ENCODE results near the gene PDE4D. TPM values are rescaled to one million over a fixed set of nuclear protein-coding genes. Genes with fewer than 3 reads are reported as not detected.

The PDE4D gene
- total RNA-seq, 1 donor from 2014 or later = 14.2 TPM

- Histone ChIP-seq H3K36me3 (ENCODE audit: insufficient read depth, low read length) (no peaks in the 10 kb centered on the region), H3K4me3 (ENCODE audit: insufficient read depth, low read depth, low read length) (no peak overlapping the region), H3K9ac (ENCODE audit: low read length) (no peak overlapping the region), H3K27ac (ENCODE audit: low read depth, low read length) (no peak overlapping the region), H3K9me3 (ENCODE audit: insufficient read depth, low read depth, low read length) (no peaks in the 10 kb centered on the region), H3K4me1 (ENCODE audit: insufficient read depth, low read length) (no peaks in the 10 kb centered on the region), H3K4me2 (ENCODE audit: low read length) (no peak overlapping the region), H3K27me3 (ENCODE audit: insufficient read depth, low read length) (no peaks in the 10 kb centered on the region), H2AFZ (ENCODE audit: low read depth, low read length) (no peak overlapping the region), H4K20me1 (ENCODE audit: insufficient read depth, low read length) (no peaks in the 10 kb centered on the region), H3K79me2 (ENCODE audit: insufficient read depth, low read length) (no peaks in the 10 kb centered on the region)
- TF ChIP-seq CTCF (IDR thresholded peaks at IDR 0.05; ENCODE audit: insufficient read depth, low read depth, low read length) (no peak), EZH2 (IDR thresholded peaks at IDR 0.05; ENCODE audit: insufficient read depth, low read length) (no peak)
- H3K36me3 Mint-ChIP-seq (ENCODE audit: low read depth, unreplicated experiment) = no peaks in the 10 kb centered on the region
- no peak overlapping the region for H3K4me3 Mint-ChIP-seq (ENCODE audit: unreplicated experiment)
- H3K4me1 Mint-ChIP-seq (ENCODE audit: low read depth, unreplicated experiment) = no peaks in the 10 kb centered on the region
- no peaks in the 10 kb centered on the region for H3K27me3 Mint-ChIP-seq (ENCODE audit: low read depth, unreplicated experiment)
- DNase-seq (ENCODE audit: low read depth) = no peak
- FAIRE-seq = no peak
- H3K27ac Mint-ChIP-seq (ENCODE audit: unreplicated experiment) = no peak overlapping the region
- no peaks in the 10 kb centered on the region for H3K9me3 Mint-ChIP-seq (ENCODE audit: unreplicated experiment)
Observed at GRCh38 chr5:59177644-59178043, 715.9 kb downstream of the PDE4D start.

- Histone ChIP-seq H3K36me3 (ENCODE audit: insufficient read depth, low read length) (no peaks in the 10 kb centered on the region), H2AFZ (ENCODE audit: low read depth, low read length) (no peak overlapping the region), H3K27ac (ENCODE audit: low read depth, low read length) (no peak overlapping the region), H3K4me2 (ENCODE audit: low read length) (no peak overlapping the region), H3K4me3 (ENCODE audit: insufficient read depth, low read depth, low read length) (no peak overlapping the region), H3K79me2 (ENCODE audit: insufficient read depth, low read length) (no peaks in the 10 kb centered on the region), H3K9ac (ENCODE audit: low read length) (no peak overlapping the region), H3K27me3 (ENCODE audit: insufficient read depth, low read length) (no peaks in the 10 kb centered on the region), H3K9me3 (ENCODE audit: insufficient read depth, low read depth, low read length) (no peaks in the 10 kb centered on the region), H4K20me1 (ENCODE audit: insufficient read depth, low read length) (no peaks in the 10 kb centered on the region), H3K4me1 (ENCODE audit: insufficient read depth, low read length) (no peaks in the 10 kb centered on the region)
- H3K9me3 Mint-ChIP-seq (ENCODE audit: unreplicated experiment) = no peaks in the 10 kb centered on the region
- no peak overlapping the region for H3K4me3 Mint-ChIP-seq (ENCODE audit: unreplicated experiment)
- H3K4me1 Mint-ChIP-seq (ENCODE audit: low read depth, unreplicated experiment) = no peaks in the 10 kb centered on the region
- FAIRE-seq (peak; percentile 49), DNase-seq (ENCODE audit: low read depth) (peak; percentile 48)
- no peak overlapping the region for H3K27ac Mint-ChIP-seq (ENCODE audit: unreplicated experiment)
- peaks cover 2% of the 10 kb centered on the region for H3K27me3 Mint-ChIP-seq (ENCODE audit: low read depth, unreplicated experiment)
- H3K36me3 Mint-ChIP-seq (ENCODE audit: low read depth, unreplicated experiment) = no peaks in the 10 kb centered on the region
- TF ChIP-seq CTCF (IDR thresholded peaks at IDR 0.05; ENCODE audit: insufficient read depth, low read depth, low read length) (peak; percentile 95), EZH2 (IDR thresholded peaks at IDR 0.05; ENCODE audit: insufficient read depth, low read length) (no peak)
Observed at GRCh38 chr5:59174248-59174844, 719.2 kb downstream of the PDE4D start.

GRCh38 chr5:59173578-59173977 lies 719.9 kb downstream of the PDE4D start:
- DNase-seq (ENCODE audit: low read depth) = no peak
- no peak overlapping the region for H3K4me3 ChIP-seq (ENCODE audit: insufficient read depth, low read depth, low read length)
- peaks cover 2% of the 10 kb centered on the region for H3K27me3 Mint-ChIP-seq (ENCODE audit: low read depth, unreplicated experiment)
- H3K9me3 ChIP-seq (ENCODE audit: insufficient read depth, low read depth, low read length) = no peaks in the 10 kb centered on the region
- no peak overlapping the region for H3K4me2 ChIP-seq (ENCODE audit: low read length)
- H3K36me3 ChIP-seq (ENCODE audit: insufficient read depth, low read length) = no peaks in the 10 kb centered on the region
- no peaks in the 10 kb centered on the region for H3K9me3 Mint-ChIP-seq (ENCODE audit: unreplicated experiment)
- H3K9ac ChIP-seq (ENCODE audit: low read length) = no peak overlapping the region
- no peaks in the 10 kb centered on the region for H3K79me2 ChIP-seq (ENCODE audit: insufficient read depth, low read length)
- H2AFZ ChIP-seq (ENCODE audit: low read depth, low read length) = no peak overlapping the region
- H3K4me1 ChIP-seq (ENCODE audit: insufficient read depth, low read length) = no peaks in the 10 kb centered on the region
- FAIRE-seq = no peak
- H3K27ac Mint-ChIP-seq (ENCODE audit: unreplicated experiment) = no peak overlapping the region
- H3K4me3 Mint-ChIP-seq (ENCODE audit: unreplicated experiment) = no peak overlapping the region
- H4K20me1 ChIP-seq (ENCODE audit: insufficient read depth, low read length) = no peaks in the 10 kb centered on the region
- TF ChIP-seq CTCF (IDR thresholded peaks at IDR 0.05; ENCODE audit: insufficient read depth, low read depth, low read length) = no peak
- TF ChIP-seq EZH2 (IDR thresholded peaks at IDR 0.05; ENCODE audit: insufficient read depth, low read length) = no peak
- H3K27me3 ChIP-seq (ENCODE audit: insufficient read depth, low read length) = no peaks in the 10 kb centered on the region
- H3K36me3 Mint-ChIP-seq (ENCODE audit: low read depth, unreplicated experiment) = no peaks in the 10 kb centered on the region
- H3K4me1 Mint-ChIP-seq (ENCODE audit: low read depth, unreplicated experiment) = no peaks in the 10 kb centered on the region
- H3K27ac ChIP-seq (ENCODE audit: low read depth, low read length) = no peak overlapping the region

All from astrocyte (in vitro differentiated cells and primary cell).